ENCODE measurements around the gene TMEM9B.

Gene TMEM9B

DNA sequence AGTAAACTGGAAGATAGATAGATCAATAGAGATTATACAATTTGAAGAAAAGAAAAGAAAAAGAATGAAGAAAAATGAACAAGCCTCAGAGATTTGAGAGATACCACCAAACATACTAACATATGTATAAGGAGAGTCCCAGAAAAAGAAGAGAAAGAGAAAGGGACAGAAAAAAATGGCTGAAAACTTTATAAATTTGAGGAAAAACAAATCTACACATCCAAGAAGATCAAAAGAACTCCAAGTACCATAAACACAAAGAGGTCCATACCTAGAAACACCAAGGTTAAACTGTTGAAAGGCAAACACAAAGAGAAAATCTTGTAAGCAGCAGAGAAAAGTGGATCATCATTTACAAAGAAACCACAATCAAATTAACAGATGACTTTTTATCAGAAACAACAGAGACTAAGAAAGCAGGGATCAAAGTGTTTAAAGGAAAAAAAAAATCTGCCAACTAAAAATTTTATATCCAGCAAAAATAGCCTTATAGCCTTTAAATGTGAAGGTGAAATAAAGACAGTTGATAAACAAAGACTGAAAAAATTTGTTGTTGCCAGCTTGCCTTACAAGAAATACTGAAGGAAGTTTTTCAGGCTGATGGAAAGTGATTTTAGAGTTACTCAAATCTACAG, 65.0 kb downstream of the TMEM9B start:
- H3K4me3 ChIP-seq (ENCODE audit: low read depth, low read length), result no peak overlapping the region
- DNase-seq (ENCODE audit: low read depth), result no peak
